ENCODE data around the gene CTIF.

DNA sequence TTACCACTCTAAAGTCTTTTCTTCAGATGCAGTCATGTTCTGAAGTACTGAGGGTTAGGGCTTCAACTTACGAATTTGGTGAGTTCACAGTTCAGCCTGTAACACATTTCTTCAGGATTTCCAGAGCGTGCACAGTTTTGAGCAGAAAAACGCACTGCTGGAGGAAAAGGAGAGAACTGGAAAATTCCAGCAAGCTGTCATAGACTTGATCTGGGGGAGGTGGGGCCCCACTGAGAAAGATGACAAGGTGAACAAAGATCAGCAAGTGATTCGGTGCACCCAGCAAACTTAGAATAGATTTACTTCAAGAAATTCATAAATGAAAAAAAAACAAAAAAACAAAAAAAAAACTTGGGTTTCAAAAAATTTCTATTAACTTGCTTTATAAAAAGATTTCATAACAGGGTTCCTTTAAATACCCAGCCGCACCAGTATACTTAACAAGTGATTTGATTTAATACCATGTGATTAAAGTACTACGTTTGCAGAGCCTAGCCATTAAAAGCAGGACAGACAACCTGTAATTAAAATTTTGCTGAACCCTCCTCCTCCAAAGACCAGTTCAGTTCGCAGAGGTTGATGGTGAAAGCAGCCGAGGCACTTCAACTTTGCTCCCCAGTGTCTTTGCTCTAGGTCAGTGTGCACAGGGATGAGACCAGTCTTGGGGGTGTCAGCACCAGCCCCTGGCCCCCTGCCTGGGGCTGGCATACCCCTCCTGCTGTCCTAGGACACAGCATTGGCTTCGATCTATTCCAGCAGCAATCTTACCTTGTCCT is 30.5 kb downstream of the CTIF start:
- TF ChIP-seq POLR2AphosphoS5 (IDR thresholded peaks at IDR 0.05), result no peak
- no peak for TF ChIP-seq POLR2A (IDR thresholded peaks at IDR 0.05)
- TF ChIP-seq, protein P1, sequence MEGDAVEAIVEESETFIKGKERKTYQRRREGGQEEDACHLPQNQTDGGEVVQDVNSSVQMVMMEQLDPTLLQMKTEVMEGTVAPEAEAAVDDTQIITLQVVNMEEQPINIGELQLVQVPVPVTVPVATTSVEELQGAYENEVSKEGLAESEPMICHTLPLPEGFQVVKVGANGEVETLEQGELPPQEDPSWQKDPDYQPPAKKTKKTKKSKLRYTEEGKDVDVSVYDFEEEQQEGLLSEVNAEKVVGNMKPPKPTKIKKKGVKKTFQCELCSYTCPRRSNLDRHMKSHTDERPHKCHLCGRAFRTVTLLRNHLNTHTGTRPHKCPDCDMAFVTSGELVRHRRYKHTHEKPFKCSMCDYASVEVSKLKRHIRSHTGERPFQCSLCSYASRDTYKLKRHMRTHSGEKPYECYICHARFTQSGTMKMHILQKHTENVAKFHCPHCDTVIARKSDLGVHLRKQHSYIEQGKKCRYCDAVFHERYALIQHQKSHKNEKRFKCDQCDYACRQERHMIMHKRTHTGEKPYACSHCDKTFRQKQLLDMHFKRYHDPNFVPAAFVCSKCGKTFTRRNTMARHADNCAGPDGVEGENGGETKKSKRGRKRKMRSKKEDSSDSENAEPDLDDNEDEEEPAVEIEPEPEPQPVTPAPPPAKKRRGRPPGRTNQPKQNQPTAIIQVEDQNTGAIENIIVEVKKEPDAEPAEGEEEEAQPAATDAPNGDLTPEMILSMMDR (IDR thresholded peaks at IDR 0.05), result no peak
- no peak for TF ChIP-seq EP300 (IDR thresholded peaks at IDR 0.05)
